Activated naive CD8-positive, alpha-beta T cell treated with anti-CD3 and anti-CD28 coated beads, Interleukin-2, amount 50 U/mL, for 16 hours (primary cell): ENCODE results near the gene LSM4.

Experiments
- DNase-seq: peaks from one replicate; pipeline ENCODE4 v3.0.0-alpha.2; 2020; ENCODE audit warnings: low read depth, low spot score

The LSM4 gene

GRCh38 chr19:18311502-18312091, 11.3 kb downstream of the LSM4 start:
- no peak for DNase-seq

- no peak for DNase-seq
Measured at GRCh38 chr19:18310966-18311365, 11.9 kb downstream of the LSM4 start.

- no peak for DNase-seq
Measured at GRCh38 chr19:18310118-18310909, 12.6 kb downstream of the LSM4 start.

DNA sequence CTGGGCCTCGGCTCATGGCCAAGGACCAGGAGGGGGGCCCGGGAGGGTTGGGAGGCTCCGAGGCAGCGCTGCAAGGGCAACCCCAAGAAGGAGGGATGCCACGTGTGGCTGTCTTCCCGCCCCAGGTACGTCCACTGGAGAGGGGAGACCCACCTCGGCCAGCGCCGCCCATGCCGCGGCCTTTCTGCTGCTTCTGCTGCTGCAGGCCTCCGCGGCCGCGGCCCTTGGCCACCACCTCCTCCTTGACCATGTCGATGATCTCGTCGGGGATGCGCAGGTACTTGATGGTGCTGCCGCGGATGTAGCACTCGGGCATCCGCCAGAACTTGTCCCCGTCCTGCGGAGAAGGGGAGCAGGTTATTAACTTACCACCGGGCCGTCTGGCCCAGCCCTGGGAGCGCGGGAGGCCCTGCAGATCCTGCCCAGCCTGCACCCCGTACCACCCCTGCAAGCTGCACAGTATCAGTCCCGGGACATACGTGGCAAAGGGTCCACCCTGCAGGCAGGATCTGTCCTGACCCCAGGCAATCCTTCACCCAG, 13.3 kb downstream of the LSM4 start:
- no peak for DNase-seq

- DNase-seq = no peak
Measured at GRCh38 chr19:18308948-18309325, 13.9 kb downstream of the LSM4 start.

DNA sequence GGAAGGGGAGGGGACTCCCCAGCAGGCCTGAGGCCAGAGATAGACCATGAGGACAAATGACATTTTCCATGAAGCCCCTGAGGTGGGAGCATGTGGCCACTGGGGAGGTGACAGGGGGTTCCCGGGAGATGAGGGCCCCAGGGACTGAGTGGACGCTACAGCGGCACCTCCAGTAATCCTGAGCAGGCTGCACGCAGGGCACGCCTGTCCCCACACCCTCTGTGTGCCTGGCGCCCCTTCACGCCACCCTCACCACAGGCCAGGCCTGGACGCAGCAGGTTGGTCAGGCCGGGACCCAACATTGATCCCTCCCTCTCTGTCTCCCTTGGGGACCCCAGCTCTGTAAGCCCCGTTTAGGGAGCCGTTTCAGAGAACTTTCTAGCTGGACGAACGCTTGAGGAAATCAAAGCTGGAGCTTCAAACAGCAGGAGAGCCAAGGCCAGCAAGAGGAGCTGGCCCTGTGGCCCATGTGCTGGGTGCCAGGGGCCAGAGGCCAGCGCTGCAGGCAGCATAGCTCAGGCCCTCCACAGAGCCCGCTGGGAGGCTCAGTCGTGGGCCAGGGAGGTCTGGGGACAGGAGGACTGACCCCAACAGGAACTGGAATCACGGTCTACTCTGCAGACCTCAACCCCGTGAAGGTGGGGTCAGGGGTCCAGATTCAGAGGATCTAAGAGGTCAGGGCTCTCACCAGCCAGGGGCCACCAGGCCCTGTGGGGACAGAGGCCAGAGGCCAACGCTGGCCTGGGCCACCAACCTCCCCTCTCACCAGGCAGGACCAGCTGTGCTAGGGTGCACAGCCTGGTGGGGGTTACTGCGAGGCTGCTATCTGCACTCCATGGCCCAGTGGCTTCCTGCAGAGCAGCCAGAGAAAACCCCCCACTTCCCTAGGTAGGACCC, 14.6 kb downstream of the LSM4 start:
- no peak for DNase-seq

DNA sequence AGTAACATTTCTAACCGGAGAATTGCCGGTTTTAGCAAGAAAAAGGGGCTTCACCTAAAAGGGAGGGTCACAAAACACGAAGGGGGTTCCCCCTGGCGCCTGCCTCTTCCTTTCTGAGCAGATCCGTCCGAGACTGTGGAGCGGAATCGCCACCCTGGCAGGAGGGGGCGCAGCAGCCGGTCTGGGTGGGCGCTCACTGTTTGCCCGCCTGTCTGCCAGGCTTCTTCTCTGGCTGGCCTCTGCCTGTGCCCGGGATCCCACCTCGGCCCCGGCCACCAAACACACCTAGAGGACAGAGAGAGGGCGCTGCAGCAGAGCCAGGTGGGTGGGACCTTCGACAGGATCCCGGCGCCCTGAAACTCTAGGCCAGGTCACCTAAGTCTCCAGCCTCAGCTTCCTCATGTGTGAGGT, 15.6 kb downstream of the LSM4 start:
- DNase-seq = no peak

GRCh38 chr19:18306888-18307260, 16.0 kb downstream of the LSM4 start:
- DNase-seq = no peak

- no peak for DNase-seq
Measured at GRCh38 chr19:18306209-18306887, 16.5 kb downstream of the LSM4 start.

DNA sequence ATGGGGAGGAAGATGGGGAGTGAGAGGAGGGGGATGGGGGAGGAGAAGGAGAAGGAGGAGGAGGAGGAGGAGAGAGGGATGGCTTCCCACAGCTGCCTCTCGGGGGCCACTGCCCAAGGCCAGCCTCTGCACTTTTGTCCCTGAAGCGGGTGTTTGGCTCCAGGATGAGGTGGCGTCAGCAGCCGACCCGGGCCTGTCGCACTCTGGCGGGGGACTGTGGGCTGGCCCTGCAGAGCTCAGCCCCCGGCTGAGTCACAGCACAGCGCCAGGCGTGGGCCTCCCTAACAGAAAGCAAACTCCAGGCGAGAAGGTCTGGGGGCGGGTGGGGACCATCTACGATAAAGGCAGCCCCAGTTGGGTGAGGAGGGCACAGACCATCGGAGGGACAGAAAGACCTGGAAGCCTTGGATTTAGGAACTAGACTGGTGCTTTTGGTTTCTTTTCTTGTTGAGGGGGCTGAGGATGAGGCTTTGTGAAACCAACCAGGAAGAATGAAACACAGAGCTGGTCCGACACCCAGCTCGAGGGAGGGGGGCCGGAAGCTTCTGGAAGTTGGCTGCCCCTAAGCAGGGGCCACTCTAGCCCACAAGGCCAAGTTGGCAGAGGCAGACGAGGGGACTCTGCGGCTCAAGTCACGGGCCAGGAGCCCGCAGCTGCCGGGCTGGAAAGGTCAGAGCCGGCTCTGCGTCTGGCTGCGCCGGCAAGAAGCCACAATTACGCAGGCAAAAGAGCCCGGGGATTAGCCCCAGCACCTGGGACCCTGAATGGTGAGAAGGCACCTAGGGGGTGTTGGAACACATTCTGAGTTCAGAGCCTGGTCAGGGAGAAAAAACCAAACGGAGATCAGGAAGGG, 18.2 kb downstream of the LSM4 start:
- peak; percentile 64 for DNase-seq

- DNase-seq = no peak
Measured at GRCh38 chr19:18304208-18304457, 18.7 kb downstream of the LSM4 start.

DNA sequence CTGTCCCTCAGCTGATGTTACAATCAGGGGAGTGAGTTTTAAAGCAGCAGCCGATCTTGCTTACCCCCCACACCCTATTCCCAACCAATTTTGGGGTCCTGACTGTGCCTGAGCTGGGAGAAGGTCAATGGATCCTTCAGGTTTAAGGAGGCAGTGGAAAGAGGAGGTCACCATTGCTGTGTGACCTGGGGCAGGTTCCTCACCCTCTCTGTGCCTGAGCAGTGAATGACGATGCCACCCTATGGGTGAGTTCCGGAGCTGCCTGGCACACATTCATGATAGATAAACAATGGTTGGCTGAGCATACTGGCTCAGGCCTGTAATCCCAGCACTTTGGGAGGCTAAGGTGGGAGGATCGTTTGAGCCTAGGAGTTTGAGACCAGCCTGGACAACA, 21.2 kb downstream of the LSM4 start:
- DNase-seq = no peak

GRCh38 chr19:18300930-18301717, 21.8 kb downstream of the LSM4 start:
- no peak for DNase-seq

DNA sequence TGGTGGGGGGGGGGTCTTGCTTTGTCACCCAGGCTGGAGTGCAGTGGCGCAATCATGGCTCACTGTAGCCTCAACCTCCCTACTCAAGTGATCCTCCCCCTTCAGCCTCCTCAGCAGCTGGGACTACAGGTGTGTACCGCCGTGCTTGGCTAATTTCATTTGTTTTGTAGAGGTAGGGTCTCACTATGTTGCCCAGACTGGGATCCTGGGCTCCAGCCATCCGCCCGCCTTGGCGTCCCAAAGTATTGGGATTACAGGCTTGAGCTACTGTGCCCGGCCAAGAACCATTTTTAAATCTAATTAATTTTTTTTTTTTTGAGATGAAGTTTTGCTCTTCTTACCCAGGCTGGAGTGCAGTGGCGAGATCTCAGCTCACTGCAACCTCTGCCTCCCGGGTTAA, 23.2 kb downstream of the LSM4 start:
- no peak for DNase-seq

GRCh38 chr19:18298601-18299000, 24.3 kb downstream of the LSM4 start:
- DNase-seq = no peak

DNA sequence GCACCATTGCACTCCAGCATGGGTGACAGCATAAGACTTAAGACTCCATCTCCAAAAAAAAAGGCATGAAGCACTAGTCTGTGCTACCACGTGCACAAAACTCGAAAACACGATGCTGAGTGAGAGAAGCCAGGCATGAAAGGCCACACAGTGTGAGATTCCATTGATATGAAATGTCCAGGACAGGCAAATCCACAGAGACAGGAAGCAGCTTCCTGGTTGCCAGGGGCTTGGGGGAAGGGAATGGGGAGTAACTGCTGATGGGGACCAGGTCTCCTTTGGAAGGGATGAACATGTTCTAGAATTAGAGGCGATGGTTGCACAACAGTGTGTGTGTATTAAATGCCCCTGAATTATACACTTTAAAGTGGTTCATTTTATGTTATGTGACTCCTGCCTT, 25.6 kb downstream of the LSM4 start:
- DNase-seq = no peak

DNA sequence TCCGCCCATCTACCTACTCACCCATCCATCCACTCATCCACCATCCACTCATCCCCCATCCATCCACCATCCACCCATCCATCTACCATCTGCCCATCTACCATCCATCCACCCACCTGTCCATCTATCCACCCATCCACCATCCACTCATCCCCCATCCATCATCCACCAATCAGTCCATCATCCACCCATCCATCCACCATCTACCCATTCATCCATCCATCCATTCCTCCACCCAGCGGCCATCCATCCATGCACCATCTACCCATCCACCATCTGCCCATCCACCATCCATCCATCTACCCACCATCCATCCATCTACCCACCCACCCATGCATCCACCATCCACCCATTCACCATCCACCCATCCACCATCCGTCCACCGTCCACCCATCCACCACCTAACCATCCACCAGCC, 27.8 kb downstream of the LSM4 start:
- DNase-seq = no peak

GRCh38 chr19:18294467-18294864, 28.4 kb downstream of the LSM4 start:
- DNase-seq = peak; percentile 73

DNA sequence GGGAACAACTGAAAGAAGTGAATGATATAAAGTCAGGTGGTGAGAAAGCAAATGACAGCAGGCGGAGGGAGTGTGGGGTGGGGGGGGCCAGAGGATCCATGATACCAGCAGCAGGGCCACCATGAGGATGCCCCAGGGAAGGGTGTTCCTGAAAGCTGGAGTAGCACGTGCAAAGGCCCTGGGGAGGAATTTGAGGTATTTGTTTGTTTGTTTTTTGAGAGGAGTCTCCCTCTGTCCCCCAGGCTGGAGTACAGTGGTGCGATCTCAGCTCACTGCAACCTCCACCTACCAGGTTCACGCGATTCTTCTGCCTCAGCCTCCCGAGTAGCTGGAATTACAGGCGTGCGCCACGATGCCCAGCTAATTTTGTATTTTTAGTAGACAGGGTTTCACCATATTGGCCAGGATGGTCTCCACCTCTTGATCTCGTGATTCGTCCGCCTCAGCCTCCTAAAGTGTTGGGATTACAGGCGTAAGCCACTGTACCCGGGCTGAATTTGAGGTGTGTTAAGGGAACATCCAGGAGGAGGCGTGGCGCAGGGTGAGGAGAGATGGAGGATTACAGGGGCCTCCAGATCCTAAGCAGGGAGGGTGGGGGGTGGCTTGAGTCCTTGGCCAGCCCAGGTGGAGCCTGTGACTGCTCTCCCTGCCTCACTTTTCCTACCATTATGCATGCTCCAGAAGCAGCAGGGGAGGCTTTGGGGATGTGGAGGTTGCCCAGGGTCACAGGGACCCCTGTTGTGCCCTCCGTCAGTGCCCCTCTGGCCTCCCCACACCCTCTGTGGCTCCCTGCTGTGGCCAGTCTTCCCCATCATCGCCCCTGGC, 29.0 kb downstream of the LSM4 start:
- no peak for DNase-seq
